Measurements from ENCODE around the gene FCN1.

DNA sequence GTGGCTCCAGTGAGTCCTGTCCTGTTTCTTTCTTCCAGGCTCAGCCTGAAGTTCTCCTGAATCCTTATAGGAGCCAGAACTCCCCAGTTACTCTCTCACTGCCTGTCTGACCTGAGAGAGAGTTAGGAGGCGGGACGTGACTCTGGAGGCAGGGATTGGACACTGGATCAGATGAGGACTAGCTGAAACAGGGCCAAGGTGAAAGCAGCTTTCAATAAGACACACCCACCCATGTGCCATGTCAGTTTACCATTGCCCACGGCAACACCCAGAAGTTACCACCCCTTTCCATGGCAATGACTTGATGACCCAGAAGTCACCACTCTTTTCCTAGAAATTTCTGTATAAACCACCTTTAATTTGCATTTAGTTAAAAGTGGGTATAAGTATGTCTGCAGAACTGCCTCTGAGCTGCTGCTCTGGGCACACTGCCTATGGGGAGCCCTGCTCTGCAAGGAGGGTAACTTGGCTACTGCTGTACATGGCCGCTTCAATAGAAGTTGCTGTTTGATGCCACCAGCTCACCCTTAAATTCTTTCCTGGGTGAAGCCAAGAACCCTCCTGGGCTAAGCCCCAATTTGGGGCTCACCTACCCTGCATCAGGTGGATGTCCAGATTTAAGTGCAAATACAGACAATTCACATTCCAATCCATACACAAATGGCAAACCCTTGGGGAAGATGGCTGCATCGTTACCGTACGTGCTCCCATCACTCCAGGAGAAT, 23.4 kb downstream of the FCN1 start:
- TF ChIP-seq CTCF (IDR thresholded peaks at IDR 0.05) (no peak), POLR2A (IDR thresholded peaks at IDR 0.05) (no peak)

Measured in right lobe of liver (tissue), 4 donors.